Activated CD8-positive, alpha-beta memory T cell treated with anti-CD3 and anti-CD28 coated beads for 48 hours (primary cell): ENCODE measurements around the gene CD200R1L.

Experiments
- DNase-seq, 3 experiments: peaks; one replicate each; pipeline ENCODE4 v3.0.0-alpha.2; 2020; ENCODE audit warnings: low read depth in 2 of 3, low spot score in 2 of 3

Gene CD200R1L

DNA sequence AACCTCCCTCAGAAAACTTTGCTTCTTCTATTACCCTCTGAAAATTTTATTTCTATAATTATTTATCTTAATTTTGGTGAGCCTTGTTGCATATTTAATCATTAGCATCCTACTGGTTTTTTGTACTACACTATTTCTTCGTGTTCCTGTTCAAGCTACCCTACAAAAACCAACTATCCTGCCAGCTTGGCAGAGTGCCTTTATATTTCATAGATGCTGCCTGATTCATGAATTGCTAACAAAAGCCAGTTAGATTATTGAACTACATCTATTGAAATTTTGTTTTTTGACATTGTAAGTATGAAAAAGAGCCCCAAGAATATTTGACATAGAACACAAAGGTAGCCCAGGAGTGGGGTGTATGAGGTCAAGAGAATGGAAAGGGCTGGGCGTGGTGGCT, 78.9 kb downstream of the CD200R1L start:
- no peak for DNase-seq

DNA sequence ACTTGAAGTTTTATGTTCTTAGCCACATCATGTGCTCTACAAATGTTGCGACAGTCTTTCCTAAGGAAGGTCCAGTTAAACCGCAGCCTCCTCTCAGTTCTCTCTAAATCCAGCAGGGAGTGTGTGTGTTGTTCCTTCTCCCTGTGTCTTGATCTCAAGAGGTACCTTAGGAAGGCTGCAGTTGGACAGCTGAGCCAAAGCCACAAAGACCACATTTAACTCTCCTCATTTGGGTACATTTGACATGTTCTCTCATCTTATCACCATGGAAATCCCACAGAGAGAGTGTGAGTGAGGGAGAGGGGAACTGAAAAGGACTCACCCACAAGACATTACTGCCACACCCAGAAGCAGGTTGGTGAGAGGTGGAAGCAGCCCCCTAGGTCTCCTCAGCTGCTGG, 79.5 kb downstream of the CD200R1L start:
- no peak for DNase-seq
